Measurements from ENCODE around the gene PARVA.

Gene PARVA

DNA sequence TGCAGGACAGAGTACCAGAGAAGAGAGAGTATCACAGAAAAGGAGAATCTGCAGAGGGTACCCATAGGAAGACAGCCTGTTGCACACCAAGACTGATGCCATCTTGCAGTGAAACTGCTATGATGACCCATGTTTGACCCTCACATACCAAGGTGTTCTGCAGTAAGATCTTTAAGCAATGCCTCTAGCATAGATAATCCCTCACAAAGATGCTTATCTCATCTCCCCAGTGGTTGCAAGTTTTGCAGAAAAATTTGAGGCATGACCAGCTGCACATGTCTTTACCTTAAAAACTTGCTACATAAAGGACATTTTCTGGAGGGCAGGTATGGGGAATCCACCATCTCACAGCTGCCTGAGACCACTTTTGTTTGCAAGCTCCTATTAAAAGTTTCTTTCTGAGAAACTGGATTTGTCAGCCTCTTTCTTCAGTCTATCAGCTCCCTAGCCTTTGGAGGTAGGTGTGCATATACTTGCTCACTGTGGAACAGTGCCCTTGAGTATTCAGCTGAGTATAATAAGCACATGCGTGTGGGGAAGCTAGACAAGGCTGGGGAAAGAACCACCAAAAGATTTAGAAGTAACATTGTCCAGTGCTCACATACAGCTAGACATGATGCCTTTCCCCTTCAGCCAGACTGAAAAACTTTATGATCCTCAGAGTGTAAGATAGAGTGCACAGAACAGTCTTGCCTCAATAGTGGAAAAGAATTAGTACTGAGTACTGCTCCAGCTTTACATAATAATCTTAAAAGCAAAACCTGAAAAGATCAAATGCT is 196.5 kb downstream of the PARVA start:
- no peak for DNase-seq (ENCODE audit: extremely low spot score, insufficient read length, low read depth)
- no peak for FAIRE-seq

DNA sequence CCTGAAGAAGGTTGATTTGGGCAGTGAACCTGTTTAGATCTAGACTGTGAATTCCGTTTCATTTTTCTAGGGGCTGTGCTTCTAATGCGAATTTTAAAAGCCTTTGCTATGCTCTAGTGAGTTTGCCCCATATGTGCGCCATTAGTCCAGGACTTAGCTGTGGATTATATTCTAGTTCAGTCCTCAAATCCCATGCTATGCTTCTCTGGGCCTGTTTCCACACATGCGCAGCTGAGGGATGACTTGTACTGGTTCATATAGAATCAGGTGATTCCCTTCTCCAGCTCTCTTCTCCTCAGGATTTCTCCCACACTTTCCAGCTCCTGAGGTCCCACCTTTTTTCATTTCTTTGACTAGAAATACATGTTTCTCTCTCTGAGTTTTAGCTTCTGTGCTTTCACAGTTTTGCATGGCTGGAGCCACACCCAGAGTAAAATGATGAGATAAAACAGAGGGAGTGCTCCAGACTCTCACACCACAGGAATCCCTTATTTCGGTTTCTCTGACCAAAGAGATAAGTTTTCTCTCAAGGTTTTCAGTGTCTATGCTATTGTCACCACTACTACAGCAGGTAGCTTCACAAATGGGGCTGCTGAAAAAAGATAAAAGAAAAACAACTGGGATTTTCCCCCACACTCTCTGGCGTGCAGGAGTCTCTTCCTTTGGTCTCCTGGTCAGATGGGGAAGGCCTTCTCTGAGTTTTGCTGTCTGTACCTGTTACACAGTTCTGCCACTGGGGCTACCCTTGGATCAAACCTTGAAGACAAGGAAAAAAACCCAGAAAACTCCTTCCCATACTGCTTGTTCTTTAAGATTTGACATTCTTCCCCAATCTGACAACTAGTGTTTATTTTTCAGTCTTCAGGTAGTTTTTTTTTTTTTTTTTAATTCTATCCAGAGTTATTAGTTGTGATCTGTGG is 200.6 kb downstream of the PARVA start:
- FAIRE-seq: no peak
- no peak for DNase-seq (ENCODE audit: extremely low spot score, insufficient read length, low read depth)

DNA sequence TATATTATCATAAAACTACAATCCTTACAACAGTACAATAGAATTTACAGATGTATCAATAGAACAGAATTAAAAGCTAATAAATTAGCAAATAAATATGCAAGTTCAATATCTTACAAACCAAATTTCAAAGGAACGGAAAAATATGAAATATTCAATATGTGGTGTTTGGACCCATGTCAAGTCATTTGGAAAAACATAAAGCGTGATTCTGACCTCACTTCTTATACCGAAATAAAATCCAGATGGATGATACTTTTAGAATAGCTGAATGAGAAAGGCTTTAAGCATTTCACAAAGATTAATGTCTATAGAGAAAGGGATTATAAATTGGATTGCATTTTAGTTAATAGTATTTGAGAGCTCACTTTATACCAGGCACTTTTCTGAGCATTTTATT is 204.0 kb downstream of the PARVA start:
- DNase-seq (ENCODE audit: extremely low spot score, insufficient read length, low read depth): no peak
- FAIRE-seq: no peak

DNA sequence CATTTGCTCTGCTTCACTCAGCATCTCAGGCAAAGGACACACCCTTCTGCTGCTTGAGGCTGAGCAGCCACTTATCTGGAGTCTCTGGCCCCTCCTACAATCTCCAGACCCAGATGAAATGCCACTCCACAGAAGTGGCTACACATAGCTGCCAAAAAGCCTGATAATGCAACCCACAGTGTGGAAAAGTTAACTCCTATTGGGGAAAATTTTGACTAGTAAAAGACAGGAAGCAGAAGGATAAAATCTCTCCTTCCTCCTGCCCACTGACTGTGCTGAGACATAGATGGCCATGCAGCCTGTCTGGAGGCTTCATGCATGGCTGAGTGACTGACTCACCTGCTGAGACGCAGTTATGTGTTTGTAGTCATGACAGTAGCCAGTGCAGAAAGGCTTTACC is 204.6 kb downstream of the PARVA start:
- DNase-seq (ENCODE audit: extremely low spot score, insufficient read length, low read depth): no peak
- no peak for FAIRE-seq

All from GM18507 (cell line).